Measurements from ENCODE around the gene HLCS. TPM values are rescaled to one million over a fixed set of nuclear protein-coding genes. Genes with fewer than 3 reads are reported as not detected.

The HLCS gene
- total RNA-seq, 1 donor: 44.3 TPM

- no peak overlapping the region for H3K4me3 ChIP-seq (ENCODE audit: low read depth, low read length)
- no peak for TF ChIP-seq CTCF (IDR thresholded peaks at IDR 0.05; ENCODE audit: insufficient read depth, low read length)
- DNase-seq (ENCODE audit: low read depth): no peak
Observed at GRCh38 chr21:36762642-36763041, 203.8 kb downstream of the HLCS start.

- DNase-seq (ENCODE audit: low read depth): no peak
- TF ChIP-seq CTCF (IDR thresholded peaks at IDR 0.05; ENCODE audit: insufficient read depth, low read length): no peak
- no peak overlapping the region for H3K4me3 ChIP-seq (ENCODE audit: low read depth, low read length)
Observed at GRCh38 chr21:36761685-36762084, 204.8 kb downstream of the HLCS start.

GRCh38 chr21:36759348-36760083 lies 207.0 kb downstream of the HLCS start:
- H3K4me3 ChIP-seq (ENCODE audit: low read depth, low read length): no peak overlapping the region
- TF ChIP-seq CTCF (IDR thresholded peaks at IDR 0.05; ENCODE audit: insufficient read depth, low read length): no peak
- DNase-seq (ENCODE audit: low read depth): no peak

- TF ChIP-seq CTCF (IDR thresholded peaks at IDR 0.05; ENCODE audit: insufficient read depth, low read length): no peak
- H3K4me3 ChIP-seq (ENCODE audit: low read depth, low read length): no peak overlapping the region
- DNase-seq (ENCODE audit: low read depth): no peak
Observed at GRCh38 chr21:36757196-36757595, 209.3 kb downstream of the HLCS start.

DNA sequence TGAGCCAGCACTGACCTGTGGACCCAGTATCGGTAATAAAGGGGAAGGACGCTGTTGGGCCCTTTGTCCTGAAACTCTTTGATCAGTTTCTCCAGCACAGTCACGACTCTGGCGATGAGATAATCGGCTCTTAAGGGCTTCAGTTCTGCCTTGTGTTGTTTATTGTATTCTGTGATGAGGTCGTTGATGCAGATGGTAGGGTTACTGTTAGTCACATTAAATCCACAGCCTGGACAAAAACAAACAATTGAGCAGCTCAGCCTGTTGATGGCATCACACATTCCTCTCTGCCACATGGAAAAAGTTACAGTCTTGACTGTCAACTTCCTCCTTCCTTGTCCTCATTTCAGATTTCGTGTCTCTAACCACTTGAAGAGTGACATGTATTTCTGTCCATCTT lies 209.9 kb downstream of the HLCS start:
- DNase-seq (ENCODE audit: low read depth): no peak
- no peak overlapping the region for H3K4me3 ChIP-seq (ENCODE audit: low read depth, low read length)
- TF ChIP-seq CTCF (IDR thresholded peaks at IDR 0.05; ENCODE audit: insufficient read depth, low read length): no peak

GRCh38 chr21:36754241-36754898 lies 212.1 kb downstream of the HLCS start:
- no peak for DNase-seq (ENCODE audit: low read depth)
- H3K4me3 ChIP-seq (ENCODE audit: low read depth, low read length): no peak overlapping the region
- no peak for TF ChIP-seq CTCF (IDR thresholded peaks at IDR 0.05; ENCODE audit: insufficient read depth, low read length)
